Keratinocyte (primary cell): ENCODE data around the gene SREBF2. TPM values are rescaled to one million over a fixed set of nuclear protein-coding genes. Genes with fewer than 3 reads are reported as not detected.

Experiments
- DNase-seq: peaks from one replicate; pipeline ENCODE4 v3.0.0-alpha.2; 2011; ENCODE audit warnings: low read depth, missing footprints, low spot score
- FAIRE-seq: peaks from 2 replicates; lab custom pipeline; 2011; peaks lifted over from hg19 to GRCh38; lab: Jason Lieb, UNC
- H2AFZ ChIP-seq: 2 replicates; pipeline ENCODE4 v1.6.0; 2012; ENCODE audit warnings: low read length, control low read depth, inconsistent platforms; ENCODE audit not compliant: control insufficient read depth
- H3K27ac ChIP-seq: 2 replicates; pipeline ENCODE4 v1.5.1; 2011; ENCODE audit warnings: low read length; ENCODE audit not compliant: control insufficient read depth, insufficient read depth
- H3K27me3 ChIP-seq: 3 replicates; pipeline ENCODE4 v1.6.0; 2011; ENCODE audit warnings: low read length; ENCODE audit not compliant: control insufficient read depth, insufficient read depth; ENCODE audit errors: extremely low read depth
- H3K36me3 ChIP-seq, 2 experiments: 2 replicates in 1 of 2; 3 replicates in 1 of 2; pipeline ENCODE4 v1.5.1; 2011; ENCODE audit warnings: low read length in 2 of 2, mild to moderate bottlenecking in 1 of 2; ENCODE audit not compliant: control insufficient read depth in 2 of 2, insufficient read depth in 2 of 2; ENCODE audit errors: extremely low read depth in 1 of 2
- H3K4me1 ChIP-seq: 3 replicates; pipeline ENCODE4 v1.5.1; 2011; ENCODE audit warnings: low read length; ENCODE audit not compliant: control insufficient read depth, insufficient read depth; ENCODE audit errors: extremely low read depth
- H3K4me2 ChIP-seq: 3 replicates; pipeline ENCODE4 v1.6.0; 2011; ENCODE audit warnings: low read depth, low read length; ENCODE audit not compliant: control insufficient read depth, insufficient read depth; ENCODE audit errors: extremely low read depth
- H3K4me3 ChIP-seq, 3 experiments: fragments of 200-600 bp in 1 of 3; sonication (generic) in 1 of 3; 2 replicates in 2 of 3; 3 replicates in 1 of 3; pipeline ENCODE4 v1.5.1; 2011 to 2016; ENCODE audit warnings: low read length in 3 of 3, mild to moderate bottlenecking in 3 of 3, control low read depth in 2 of 3, inconsistent platforms in 1 of 3, low read depth in 1 of 3, mixed read lengths in 1 of 3, mixed run types in 1 of 3, moderate library complexity in 1 of 3; ENCODE audit not compliant: control insufficient read depth in 2 of 3, insufficient read depth in 2 of 3; ENCODE audit errors: extremely low read depth in 1 of 3
- H3K79me2 ChIP-seq: 2 replicates; pipeline ENCODE4 v1.6.0; 2012; ENCODE audit warnings: low read length; ENCODE audit not compliant: control insufficient read depth, insufficient read depth
- H3K9ac ChIP-seq: 3 replicates; pipeline ENCODE4 v1.6.0; 2011; ENCODE audit warnings: low read length; ENCODE audit not compliant: control insufficient read depth, insufficient read depth; ENCODE audit errors: extremely low read depth
- H3K9me1 ChIP-seq: 3 replicates; pipeline ENCODE4 v1.6.0; 2011; ENCODE audit warnings: low read length; ENCODE audit not compliant: control insufficient read depth, insufficient read depth; ENCODE audit errors: extremely low read depth
- H3K9me3 ChIP-seq: 2 replicates; pipeline ENCODE4 v1.5.1; 2012; ENCODE audit warnings: low read depth, low read length; ENCODE audit not compliant: control insufficient read depth
- H4K20me1 ChIP-seq: 3 replicates; pipeline ENCODE4 v1.6.0; 2011; ENCODE audit warnings: low read length; ENCODE audit not compliant: control insufficient read depth, insufficient read depth; ENCODE audit errors: extremely low read depth
- CTCF ChIP-seq, 3 experiments: IDR thresholded peaks in 1 of 3; conservative IDR thresholded peaks in 1 of 3; optimal IDR thresholded peaks in 1 of 3; 2 replicates in 2 of 3; 3 replicates in 1 of 3; pipeline versions ENCODE3 to v1.5.1; 2011; ENCODE audit warnings: low read length in 3 of 3, mild to moderate bottlenecking in 3 of 3, moderate library complexity in 2 of 3, control low read depth in 1 of 3, inconsistent platforms in 1 of 3; ENCODE audit not compliant: insufficient read depth in 2 of 3; ENCODE audit errors: extremely low read depth in 1 of 3
- EZH2 ChIP-seq: IDR thresholded peaks from one replicate; pipeline ENCODE4 v1.6.1; 2012; ENCODE audit warnings: inconsistent platforms, mild to moderate bottlenecking, low read length, moderate library complexity
- dilution Hi-C: fragments of 300-500 bp; cut with MboI; formaldehyde crosslinking; loops from one replicate; pipeline ENCODE4 v1.7.0; 2020; ENCODE audit warnings: low sequenced_read_pairs; ENCODE audit not compliant: extremely low pct_ligation_motif_present
- polyA plus RNA-seq, 5 experiments: library from polyadenylated mRNA; depleted of rRNA in 3 of 5; stranded (reverse) in 3 of 5; stranded (forward) in 1 of 5; unstranded in 1 of 5; fragments of >200 nt; gene quantifications; 1 replicate in 1 of 5; 2 replicates in 3 of 5; 3 replicates in 1 of 5; pipeline versions ENCODE4 v1.2.1 to v1.2.3, GENCODE V29; 2011 to 2012; ENCODE audit warnings: missing spikeins in 2 of 5, low read depth in 1 of 5, low replicate concordance in 1 of 5

The SREBF2 gene
- polyA plus RNA-seq, 1 donor (not counting 4 experiments of a cell fraction or from before 2014, with no cell fraction given), result 57.5 TPM

DNA sequence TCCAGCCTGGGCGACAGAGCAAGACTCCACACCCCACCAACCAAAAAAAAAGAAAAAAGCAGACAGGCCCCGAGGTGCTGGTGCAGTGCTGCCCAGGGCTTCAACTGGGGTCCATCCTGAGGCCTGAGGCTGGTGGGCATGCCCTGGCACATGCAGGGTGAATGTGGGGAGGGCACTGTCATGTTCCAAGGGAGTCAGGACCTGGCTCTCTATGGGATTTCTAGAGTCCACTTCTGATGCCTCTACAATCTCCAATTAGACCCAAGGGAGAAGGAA lies 103.9 kb downstream of the SREBF2 start:
- Histone ChIP-seq H3K9me3 (no peaks in the 10 kb centered on the region), H3K4me3 (no peak overlapping the region), H3K9ac (no peak overlapping the region), H4K20me1 (no peaks in the 10 kb centered on the region), H3K36me3 (peaks cover 0 to 9% of the 10 kb centered on the region in 2 experiments), H3K79me2 (no peaks in the 10 kb centered on the region), H3K27ac (no peak overlapping the region), H2AFZ (no peak overlapping the region), H3K27me3 (no peaks in the 10 kb centered on the region), H3K9me1 (no peaks in the 10 kb centered on the region), H3K4me1 (peaks cover 11% of the 10 kb centered on the region), H3K4me2 (no peak overlapping the region)
- FAIRE-seq (no peak), DNase-seq (no peak)
- dilution Hi-C loops, result no loop called here
- TF ChIP-seq EZH2, result no peak
- no peak for TF ChIP-seq CTCF (optimal IDR thresholded peaks at IDR 0.05 in 1 of 3, IDR thresholded peaks at IDR 0.05 in 1 of 3, conservative IDR thresholded peaks at IDR 0.05 in 1 of 3; ENCODE audit: extremely low read depth in 1 of 3, insufficient read depth in 2 of 3, low read length in 3 of 3)

- Histone ChIP-seq H4K20me1 (no peaks in the 10 kb centered on the region), H3K36me3 (peaks cover 0 to 16% of the 10 kb centered on the region in 2 experiments), H3K27ac (peak overlapping the region; percentile 44), H3K4me2 (no peak overlapping the region), H3K9ac (no peak overlapping the region), H3K9me3 (no peaks in the 10 kb centered on the region), H3K4me3 (no peak overlapping the region), H3K4me1 (peaks cover 13% of the 10 kb centered on the region), H2AFZ (no peak overlapping the region), H3K79me2 (no peaks in the 10 kb centered on the region), H3K9me1 (no peaks in the 10 kb centered on the region), H3K27me3 (no peaks in the 10 kb centered on the region)
- dilution Hi-C loops, result no loop called here
- no peak for DNase-seq
- FAIRE-seq, result no peak
- TF ChIP-seq CTCF (optimal IDR thresholded peaks at IDR 0.05 in 1 of 3, IDR thresholded peaks at IDR 0.05 in 1 of 3, conservative IDR thresholded peaks at IDR 0.05 in 1 of 3; ENCODE audit: extremely low read depth in 1 of 3, insufficient read depth in 2 of 3, low read length in 3 of 3), result no peak
- no peak for TF ChIP-seq EZH2
These were observed 107.3 kb downstream of the SREBF2 start for GRCh38 chr22:41939981-41940831.
